ENCODE measurements around the gene NCOA1. TPM values are rescaled to one million over a fixed set of nuclear protein-coding genes. Genes with fewer than 3 reads are reported as not detected.

NCOA1 gene
- polyA plus RNA-seq, 4 donors: 13.8 to 48.5 (median 20.4) TPM

DNA sequence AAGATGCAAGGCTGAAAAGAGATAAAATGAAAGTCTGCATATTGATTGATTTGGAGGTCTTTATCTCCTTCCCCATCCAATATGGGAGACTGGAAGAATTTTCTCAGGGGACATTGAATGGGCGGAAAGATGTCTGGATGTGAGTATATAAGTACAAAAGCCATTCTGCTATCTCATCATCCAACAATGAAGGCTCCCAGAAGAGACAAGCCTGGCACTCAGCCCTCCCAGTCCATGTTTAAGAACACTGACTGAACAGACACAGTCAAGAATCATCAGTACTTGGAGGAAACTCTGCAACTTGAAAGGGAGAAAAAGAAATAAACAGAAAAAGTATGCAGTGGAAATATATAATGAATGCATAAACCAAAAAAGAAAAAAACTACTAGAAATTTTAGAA lies 221.2 kb downstream of the NCOA1 start:
- Histone ChIP-seq H3K27ac (ENCODE audit: low read depth in 1 of 3, low read length in 2 of 3) (no peak overlapping the region), H3K4me3 (ENCODE audit: low read depth in 1 of 3, low read length in 3 of 3) (no peak overlapping the region), H3K27me3 (ENCODE audit: control insufficient read depth in 3 of 3, insufficient read depth in 3 of 3, low read length in 3 of 3) (no peaks in the 10 kb centered on the region), H3K36me3 (ENCODE audit: control insufficient read depth in 3 of 3, insufficient read depth in 2 of 3, low read depth in 1 of 3, low read length in 3 of 3) (peaks cover 3 to 16% (median 14%) of the 10 kb centered on the region in 3 donors), H3K9me3 (ENCODE audit: control insufficient read depth in 2 of 2, insufficient read depth in 1 of 2, low read depth in 1 of 2, low read length in 1 of 2) (no peaks in the 10 kb centered on the region), H3K4me1 (ENCODE audit: control insufficient read depth in 3 of 3, insufficient read depth in 2 of 3, low read depth in 1 of 3, low read length in 2 of 3) (no peaks in the 10 kb centered on the region)
- 80 to 96% (median 95%) methylated on average over 1 of the region's 1 CpG for WGBS, 3 donors
- no peak for FAIRE-seq
- DNase-seq: no peak

DNA sequence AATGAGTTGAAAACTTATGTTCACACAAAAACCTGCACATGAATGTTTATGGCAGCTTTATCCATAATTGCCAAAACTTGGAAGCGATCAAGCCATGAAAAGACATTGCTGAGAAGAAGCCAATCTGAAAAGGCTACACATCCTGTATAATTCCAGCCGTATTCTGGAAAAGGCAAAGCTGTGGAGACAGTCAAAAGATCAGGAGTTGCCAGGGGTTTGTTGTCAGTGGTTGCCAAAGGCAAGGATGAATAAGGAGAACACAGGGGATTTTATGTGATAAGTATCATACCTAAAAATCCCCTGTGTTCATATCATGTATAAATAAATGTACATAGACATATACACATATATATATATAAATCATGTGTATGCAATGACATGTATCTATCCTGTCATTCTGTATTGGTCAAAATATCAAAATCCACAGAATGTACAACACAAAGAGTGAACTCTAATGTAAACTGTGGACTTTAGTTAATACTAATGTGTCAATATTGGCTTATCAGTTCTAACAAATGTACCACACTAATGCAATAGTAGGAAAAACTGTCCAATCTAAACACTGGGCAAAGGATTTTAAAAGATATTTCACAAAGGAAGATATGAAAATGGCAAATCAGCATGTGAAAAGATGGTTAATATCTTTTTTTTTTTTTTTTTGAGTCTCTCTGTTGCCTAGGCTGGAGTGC lies 226.4 kb downstream of the NCOA1 start:
- DNase-seq (no peak), FAIRE-seq (no peak)
- Histone ChIP-seq H3K36me3 (ENCODE audit: control insufficient read depth in 3 of 3, insufficient read depth in 2 of 3, low read depth in 1 of 3, low read length in 3 of 3) (peaks cover 0 to 16% (median 9%) of the 10 kb centered on the region in 3 donors), H3K27me3 (ENCODE audit: control insufficient read depth in 3 of 3, insufficient read depth in 3 of 3, low read length in 3 of 3) (no peaks in the 10 kb centered on the region), H3K27ac (ENCODE audit: low read depth in 1 of 3, low read length in 2 of 3) (no peak overlapping the region), H3K9me3 (ENCODE audit: control insufficient read depth in 2 of 2, insufficient read depth in 1 of 2, low read depth in 1 of 2, low read length in 1 of 2) (no peaks in the 10 kb centered on the region), H3K4me1 (ENCODE audit: control insufficient read depth in 3 of 3, insufficient read depth in 2 of 3, low read depth in 1 of 3, low read length in 2 of 3) (no peaks in the 10 kb centered on the region), H3K4me3 (ENCODE audit: low read depth in 1 of 3, low read length in 3 of 3) (no peak overlapping the region)
- WGBS, 3 donors: 94 to 100% (median 96%) methylated on average over 2 of the region's 2 CpGs

DNA sequence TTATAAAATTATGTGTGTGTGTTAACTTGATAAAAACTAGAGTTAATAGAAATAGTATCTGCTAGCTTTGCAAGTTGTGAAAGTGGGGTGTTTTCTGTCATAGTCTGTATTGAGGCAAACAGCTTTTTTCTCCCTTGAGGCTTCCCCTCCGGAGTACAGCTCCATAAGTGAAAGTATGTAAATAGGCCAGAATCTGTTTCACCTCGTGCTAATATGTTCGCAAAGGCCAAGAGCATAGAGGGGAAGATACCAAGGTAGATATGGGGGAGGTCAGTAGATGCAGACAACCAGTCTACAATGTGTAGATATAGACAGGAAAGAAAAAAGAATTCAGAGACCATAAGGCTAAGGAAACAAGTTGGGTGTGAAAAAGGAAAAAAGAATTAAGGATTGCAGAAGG lies 229.3 kb downstream of the NCOA1 start:
- WGBS, 3 donors: 68 to 93% (median 73%) methylated on average over 3 of the region's 3 CpGs
- no peak overlapping the region for H3K27ac ChIP-seq (ENCODE audit: low read depth in 1 of 3, low read length in 2 of 3)
- no peak for FAIRE-seq

DNA sequence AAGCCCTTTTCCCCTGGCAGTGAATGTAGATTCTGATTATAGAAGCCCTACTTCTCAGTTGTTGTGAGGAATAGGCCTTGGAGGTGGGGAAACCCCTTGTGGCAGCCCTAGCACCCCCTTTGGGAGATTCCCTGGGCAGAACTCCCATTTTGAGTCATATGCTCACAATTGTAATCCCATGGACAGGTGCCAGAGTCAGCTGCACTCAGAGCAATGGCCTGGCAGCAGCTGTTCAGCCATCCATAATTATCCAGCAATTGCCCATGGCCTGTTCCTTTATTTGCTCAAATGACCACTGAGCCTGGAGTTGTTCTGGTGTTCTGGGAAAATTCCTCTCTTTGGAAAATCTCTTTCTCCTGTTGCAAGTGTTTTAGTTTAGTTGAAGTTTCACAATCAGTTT lies 230.4 kb downstream of the NCOA1 start:
- Histone ChIP-seq H3K27ac (ENCODE audit: low read depth in 1 of 3, low read length in 2 of 3) (no peak overlapping the region), H3K27me3 (ENCODE audit: control insufficient read depth in 3 of 3, insufficient read depth in 3 of 3, low read length in 3 of 3) (no peaks in the 10 kb centered on the region), H3K36me3 (ENCODE audit: control insufficient read depth in 3 of 3, insufficient read depth in 2 of 3, low read depth in 1 of 3, low read length in 3 of 3) (peaks cover 0 to 10% (median 3%) of the 10 kb centered on the region in 3 donors), H3K4me3 (ENCODE audit: low read depth in 1 of 3, low read length in 3 of 3) (no peak overlapping the region), H3K9me3 (ENCODE audit: control insufficient read depth in 2 of 2, insufficient read depth in 1 of 2, low read depth in 1 of 2, low read length in 1 of 2) (no peaks in the 10 kb centered on the region), H3K4me1 (ENCODE audit: control insufficient read depth in 3 of 3, insufficient read depth in 2 of 3, low read depth in 1 of 3, low read length in 2 of 3) (no peaks in the 10 kb centered on the region)
- DNase-seq (peak; percentile 5 to 31), FAIRE-seq (no peak)

More for the DNA sequence above, 229.3 kb downstream of the NCOA1 start:
- no peaks in the 10 kb centered on the region for H3K27me3 ChIP-seq (ENCODE audit: control insufficient read depth in 3 of 3, insufficient read depth in 3 of 3, low read length in 3 of 3)
- H3K4me3 ChIP-seq (ENCODE audit: low read depth in 1 of 3, low read length in 3 of 3): no peak overlapping the region
- no peak for DNase-seq
- H3K9me3 ChIP-seq (ENCODE audit: control insufficient read depth in 2 of 2, insufficient read depth in 1 of 2, low read depth in 1 of 2, low read length in 1 of 2): no peaks in the 10 kb centered on the region
- H3K36me3 ChIP-seq (ENCODE audit: control insufficient read depth in 3 of 3, insufficient read depth in 2 of 3, low read depth in 1 of 3, low read length in 3 of 3): peaks cover 0 to 12% (median 3%) of the 10 kb centered on the region in 3 donors
- no peaks in the 10 kb centered on the region for H3K4me1 ChIP-seq (ENCODE audit: control insufficient read depth in 3 of 3, insufficient read depth in 2 of 3, low read depth in 1 of 3, low read length in 2 of 3)

DNA sequence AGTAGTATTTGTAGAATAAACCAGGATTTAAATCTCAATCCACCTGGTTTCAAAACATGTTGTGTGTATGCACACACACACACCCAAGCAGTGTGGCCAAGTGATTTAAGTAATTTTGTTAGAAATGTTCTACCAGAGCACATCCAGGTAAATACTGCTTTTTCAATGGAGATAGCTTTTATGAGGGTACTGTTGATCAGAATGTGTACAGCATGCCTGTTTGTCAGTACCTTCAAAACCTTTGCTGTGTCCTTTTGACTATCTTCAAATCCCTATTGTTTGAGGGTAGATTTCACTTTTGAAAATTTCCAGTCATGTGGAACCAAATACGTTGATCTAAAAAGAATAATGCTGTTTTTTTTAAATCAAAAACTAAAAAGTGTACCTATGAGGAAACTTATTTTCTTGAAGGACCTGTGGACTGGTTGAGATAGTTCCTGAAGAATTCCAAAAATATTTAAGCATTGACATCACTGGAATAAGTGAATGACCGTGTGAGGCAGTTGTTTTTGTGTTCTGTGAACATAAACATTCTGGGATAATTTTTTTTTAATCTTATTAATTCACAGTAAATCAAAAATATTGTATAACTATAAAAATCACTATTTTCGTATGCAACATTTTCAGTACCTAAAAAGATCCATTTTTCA lies 231.2 kb downstream of the NCOA1 start:
- H3K4me1 ChIP-seq (ENCODE audit: control insufficient read depth in 3 of 3, insufficient read depth in 2 of 3, low read depth in 1 of 3, low read length in 2 of 3): no peaks in the 10 kb centered on the region
- DNase-seq (no peak), FAIRE-seq (no peak)
- WGBS, 3 donors: 85 to 94% (median 92%) methylated on average over 3 of the region's 3 CpGs
- no peaks in the 10 kb centered on the region for H3K9me3 ChIP-seq (ENCODE audit: control insufficient read depth in 2 of 2, insufficient read depth in 1 of 2, low read depth in 1 of 2, low read length in 1 of 2)
- no peak overlapping the region for H3K27ac ChIP-seq (ENCODE audit: low read depth in 1 of 3, low read length in 2 of 3)
- no peaks in the 10 kb centered on the region for H3K27me3 ChIP-seq (ENCODE audit: control insufficient read depth in 3 of 3, insufficient read depth in 3 of 3, low read length in 3 of 3)
- H3K4me3 ChIP-seq (ENCODE audit: low read depth in 1 of 3, low read length in 3 of 3): no peak overlapping the region
- peaks cover 0 to 15% (median 3%) of the 10 kb centered on the region in 3 donors for H3K36me3 ChIP-seq (ENCODE audit: control insufficient read depth in 3 of 3, insufficient read depth in 2 of 3, low read depth in 1 of 3, low read length in 3 of 3)

DNA sequence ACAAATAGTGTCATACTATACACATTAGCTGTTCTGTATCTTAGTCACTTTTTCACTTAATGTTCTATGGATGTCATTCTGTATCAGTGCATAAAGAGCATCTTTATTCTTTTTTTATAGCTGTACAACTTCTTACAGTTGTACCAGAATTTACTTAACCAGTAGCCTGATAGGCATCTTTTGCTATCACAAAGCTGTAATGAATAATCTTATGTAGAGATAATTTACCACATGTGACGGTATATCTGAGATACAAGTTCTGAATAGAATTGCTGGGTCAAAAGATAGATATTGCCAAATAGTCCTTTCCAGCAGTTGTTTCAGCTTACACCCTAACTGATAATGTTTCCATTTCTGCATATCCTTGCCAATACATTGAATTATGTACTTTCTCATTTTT lies 232.1 kb downstream of the NCOA1 start:
- Histone ChIP-seq H3K9me3 (ENCODE audit: control insufficient read depth in 2 of 2, insufficient read depth in 1 of 2, low read depth in 1 of 2, low read length in 1 of 2) (no peaks in the 10 kb centered on the region), H3K4me1 (ENCODE audit: control insufficient read depth in 3 of 3, insufficient read depth in 2 of 3, low read depth in 1 of 3, low read length in 2 of 3) (no peaks in the 10 kb centered on the region), H3K36me3 (ENCODE audit: control insufficient read depth in 3 of 3, insufficient read depth in 2 of 3, low read depth in 1 of 3, low read length in 3 of 3) (peaks cover 0 to 12% (median 2%) of the 10 kb centered on the region in 3 donors), H3K27ac (ENCODE audit: low read depth in 1 of 3, low read length in 2 of 3) (no peak overlapping the region), H3K4me3 (ENCODE audit: low read depth in 1 of 3, low read length in 3 of 3) (no peak overlapping the region), H3K27me3 (ENCODE audit: control insufficient read depth in 3 of 3, insufficient read depth in 3 of 3, low read length in 3 of 3) (no peaks in the 10 kb centered on the region)
- WGBS, 3 donors: 58 to 89% (median 60%) methylated on average over 1 of the region's 1 CpG
- DNase-seq (no peak), FAIRE-seq (no peak)

DNA sequence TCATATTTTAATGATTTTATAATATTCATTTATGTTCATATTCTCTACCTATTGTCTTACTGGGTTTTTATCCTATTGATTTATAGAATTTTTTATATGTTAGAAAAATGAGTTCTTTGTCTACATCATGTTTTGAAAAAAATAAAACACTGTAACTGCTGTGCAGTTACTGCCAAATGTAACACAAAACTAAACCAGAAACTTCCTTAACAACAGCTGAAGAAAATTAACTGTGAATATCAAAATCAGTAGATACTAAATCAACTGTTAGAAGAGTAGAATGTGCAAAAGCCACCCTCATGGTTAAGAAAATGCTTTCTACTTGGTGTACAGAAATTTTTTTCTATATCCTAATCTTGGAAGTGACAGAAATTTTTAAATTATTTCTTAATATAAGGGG lies 232.6 kb downstream of the NCOA1 start:
- Histone ChIP-seq H3K4me3 (ENCODE audit: low read depth in 1 of 3, low read length in 3 of 3) (no peak overlapping the region), H3K27me3 (ENCODE audit: control insufficient read depth in 3 of 3, insufficient read depth in 3 of 3, low read length in 3 of 3) (no peaks in the 10 kb centered on the region), H3K27ac (ENCODE audit: low read depth in 1 of 3, low read length in 2 of 3) (no peak overlapping the region), H3K4me1 (ENCODE audit: control insufficient read depth in 3 of 3, insufficient read depth in 2 of 3, low read depth in 1 of 3, low read length in 2 of 3) (no peaks in the 10 kb centered on the region), H3K36me3 (ENCODE audit: control insufficient read depth in 3 of 3, insufficient read depth in 2 of 3, low read depth in 1 of 3, low read length in 3 of 3) (peaks cover 0 to 11% (median 2%) of the 10 kb centered on the region in 3 donors), H3K9me3 (ENCODE audit: control insufficient read depth in 2 of 2, insufficient read depth in 1 of 2, low read depth in 1 of 2, low read length in 1 of 2) (no peaks in the 10 kb centered on the region)
- DNase-seq (no peak), FAIRE-seq (no peak)

DNA sequence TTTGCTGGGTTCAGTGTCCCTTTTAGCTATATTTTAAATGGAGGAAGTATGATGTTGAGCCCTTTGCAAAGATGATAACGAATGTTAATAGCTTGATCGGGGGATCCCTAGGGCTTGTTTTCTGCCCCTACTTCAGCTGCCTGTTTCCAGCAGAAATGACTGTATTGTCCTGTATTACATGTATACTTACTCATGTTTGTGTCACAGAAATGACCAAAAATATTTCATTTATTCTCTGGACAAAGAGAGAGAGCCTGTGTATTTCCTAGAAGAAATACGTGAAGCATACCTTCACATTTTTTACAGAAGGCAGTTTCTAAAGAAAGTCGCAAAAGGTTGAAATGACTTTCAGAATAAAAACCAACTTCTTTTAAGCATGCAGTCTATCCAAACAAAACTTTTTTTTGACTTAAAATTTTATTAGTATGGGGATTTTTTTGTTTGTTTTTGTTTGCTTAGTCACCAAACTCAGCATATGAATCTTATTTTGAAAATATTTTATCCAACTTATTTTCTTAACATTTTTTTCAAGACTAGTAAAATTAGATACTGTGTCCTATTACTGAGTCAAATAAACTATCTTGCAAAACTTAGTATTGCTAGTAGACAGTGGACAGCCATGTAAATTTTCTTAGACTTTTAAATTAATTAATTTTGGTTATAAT lies 233.2 kb downstream of the NCOA1 start:
- no peaks in the 10 kb centered on the region for H3K27me3 ChIP-seq (ENCODE audit: control insufficient read depth in 3 of 3, insufficient read depth in 3 of 3, low read length in 3 of 3)
- H3K4me1 ChIP-seq (ENCODE audit: control insufficient read depth in 3 of 3, insufficient read depth in 2 of 3, low read depth in 1 of 3, low read length in 2 of 3): no peaks in the 10 kb centered on the region
- H3K27ac ChIP-seq (ENCODE audit: low read depth in 1 of 3, low read length in 2 of 3): no peak overlapping the region
- H3K9me3 ChIP-seq (ENCODE audit: control insufficient read depth in 2 of 2, insufficient read depth in 1 of 2, low read depth in 1 of 2, low read length in 1 of 2): no peaks in the 10 kb centered on the region
- 80 to 92% (median 91%) methylated on average over 4 of the region's 4 CpGs for WGBS, 3 donors
- H3K4me3 ChIP-seq (ENCODE audit: low read depth in 1 of 3, low read length in 3 of 3): no peak overlapping the region
- H3K36me3 ChIP-seq (ENCODE audit: control insufficient read depth in 3 of 3, insufficient read depth in 2 of 3, low read depth in 1 of 3, low read length in 3 of 3): peaks cover 0 to 12% (median 4%) of the 10 kb centered on the region in 3 donors
- no peak for DNase-seq
- peak; percentile 74 for FAIRE-seq

Data from small intestine (tissue), 7 donors.